T-helper 17 cell (primary cell): ENCODE results near the gene PLCG2. TPM values are rescaled to one million over a fixed set of nuclear protein-coding genes. Genes with fewer than 3 reads are reported as not detected.
"Not testable (repeated sequence)": the region's sequence is repeated elsewhere in the genome, so short reads cannot be mapped to it uniquely, and the experiment has no call there.

ENCODE experiments used
- ATAC-seq: fragments of 150-1000 bp; cut with Tn5 transposase; 2 replicates; pipeline ENCODE4 v1.10.0; 2021; ENCODE audit warnings: mild to moderate bottlenecking, moderate library complexity
- DNase-seq, 3 donors: peaks; one replicate each; pipeline versions ENCODE4 v3.0.0 to v3.0.0-alpha.2; 2020 to 2021
- H3K9me3 ChIP-seq: one replicate; pipeline ENCODE4 v1.7.0; 2013; ENCODE audit warnings: low read length, mild to moderate bottlenecking; ENCODE audit not compliant: control insufficient read depth, poor library complexity, severe bottlenecking
- H3K27ac Mint-ChIP-seq: one replicate; pipeline ENCODE4 v1.8.0; 2022; ENCODE audit warnings: mild to moderate bottlenecking, moderate library complexity, mixed read lengths
- H3K27me3 Mint-ChIP-seq: one replicate; pipeline ENCODE4 v1.8.0; 2022; ENCODE audit warnings: mixed read lengths
- H3K36me3 Mint-ChIP-seq: one replicate; pipeline ENCODE4 v1.8.0; 2022; ENCODE audit warnings: low read depth, mixed read lengths
- H3K4me1 Mint-ChIP-seq: one replicate; pipeline ENCODE4 v1.8.0; 2022; ENCODE audit warnings: mild to moderate bottlenecking, mixed read lengths
- H3K4me3 Mint-ChIP-seq: one replicate; pipeline ENCODE4 v1.8.0; 2022; ENCODE audit warnings: mild to moderate bottlenecking, moderate library complexity, mixed read lengths
- total RNA-seq, 4 donors: library from RNA in 2 of 4; stranded (reverse) in 2 of 4; gene quantifications; one replicate each; pipeline ENCODE4 v1.2.3 and lab custom pipeline; 2022 to 2026

PLCG2 gene
- total RNA-seq, 2 donors from 2014 or later, result 4.2 to 16.2 TPM

DNA sequence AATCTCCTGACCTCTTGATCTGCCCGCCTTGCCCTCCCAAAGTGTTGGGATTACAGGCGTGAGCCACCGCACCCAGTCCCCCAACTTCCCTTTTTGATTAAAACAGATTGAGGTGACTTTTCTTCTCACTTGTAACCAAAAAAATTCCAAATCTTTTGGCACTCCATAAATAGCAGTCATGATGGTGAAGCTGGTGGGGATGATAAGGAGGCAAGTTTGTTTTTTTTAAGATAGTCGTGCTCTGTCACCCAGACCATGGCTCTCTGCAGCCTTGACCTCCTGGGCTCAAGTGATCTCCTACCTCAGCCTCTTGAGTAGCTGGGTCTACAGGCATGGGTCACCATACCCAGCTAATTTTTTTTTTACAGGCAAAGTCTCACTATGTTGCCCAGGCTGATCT, 34.7 kb upstream of the PLCG2 start:
- no peak overlapping the region for H3K27ac Mint-ChIP-seq
- H3K9me3 ChIP-seq, result no peaks in the 10 kb centered on the region
- H3K4me3 Mint-ChIP-seq, result no peak overlapping the region
- no peak for ATAC-seq
- H3K27me3 Mint-ChIP-seq, result peaks cover 9% of the 10 kb centered on the region
- no peaks in the 10 kb centered on the region for H3K36me3 Mint-ChIP-seq
- H3K4me1 Mint-ChIP-seq, result peaks cover 6% of the 10 kb centered on the region
- no peak for DNase-seq

DNA sequence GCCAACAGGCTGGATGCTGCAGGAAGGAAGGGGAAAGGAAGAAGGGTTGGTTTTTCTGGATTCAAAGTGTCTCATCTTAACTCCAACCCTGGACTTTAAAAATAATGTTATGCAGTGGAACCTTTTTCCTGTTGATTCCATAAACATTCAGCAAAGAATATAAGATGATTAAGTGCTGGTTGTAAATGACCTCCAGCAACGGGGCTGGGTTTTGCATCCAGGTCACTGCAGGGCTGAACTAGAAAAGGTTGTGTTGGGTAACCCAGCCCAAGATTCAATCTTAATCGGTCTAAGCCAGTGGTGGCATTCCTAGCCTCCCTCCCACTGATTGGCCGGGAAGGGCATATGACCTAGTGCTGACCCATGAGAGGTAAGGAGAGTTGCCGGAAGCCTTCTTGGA, 34.2 kb upstream of the PLCG2 start:
- no peak overlapping the region for H3K4me3 Mint-ChIP-seq
- H3K36me3 Mint-ChIP-seq, result no peaks in the 10 kb centered on the region
- H3K9me3 ChIP-seq, result no peaks in the 10 kb centered on the region
- peaks cover 9% of the 10 kb centered on the region for H3K27me3 Mint-ChIP-seq
- no peak for DNase-seq
- peaks cover 6% of the 10 kb centered on the region for H3K4me1 Mint-ChIP-seq
- no peak overlapping the region for H3K27ac Mint-ChIP-seq
- no peak for ATAC-seq

DNA sequence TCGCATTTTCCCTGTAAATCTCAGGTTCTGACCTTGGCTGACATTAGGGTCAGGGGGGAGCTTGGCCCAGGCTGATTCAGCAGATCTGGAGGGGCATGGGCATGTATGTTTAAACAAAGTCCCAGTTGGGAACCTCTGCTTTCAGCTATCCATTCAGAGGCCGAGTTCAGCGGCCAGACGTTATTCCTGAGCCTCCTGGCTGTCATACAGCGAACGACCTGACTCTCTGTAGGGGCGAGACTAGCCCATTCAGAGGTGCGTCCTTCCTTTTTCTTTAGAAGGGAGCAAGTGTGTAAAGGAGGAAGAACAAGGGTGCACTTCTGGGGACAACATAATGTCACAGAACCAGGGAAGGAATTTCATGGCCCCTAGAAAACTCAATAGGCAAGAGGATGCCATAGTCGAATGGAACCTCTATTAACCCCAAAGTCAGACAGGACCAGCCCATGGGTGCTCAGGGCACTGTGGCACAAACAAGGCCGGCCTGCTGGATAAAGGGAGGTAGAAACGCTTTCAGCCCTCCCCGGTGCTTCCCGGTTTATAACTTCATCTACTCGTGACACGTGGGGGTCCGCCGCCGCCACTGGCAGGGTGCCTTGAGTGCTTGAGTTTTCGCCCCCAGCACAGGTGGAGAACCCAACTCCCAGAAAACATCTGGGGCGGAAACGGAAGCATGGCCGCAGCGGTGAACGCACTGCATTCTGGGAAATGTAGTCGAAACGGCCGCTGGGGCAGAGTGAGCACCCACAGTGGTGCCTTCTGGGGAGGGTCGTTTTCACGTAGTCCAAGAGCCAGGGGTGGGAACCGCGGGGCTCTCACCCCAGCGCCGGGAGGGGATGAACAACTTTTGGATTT, 33.2 kb upstream of the PLCG2 start:
- peaks cover 6% of the 10 kb centered on the region for H3K4me1 Mint-ChIP-seq
- peak overlapping the region; percentile 66 for H3K27ac Mint-ChIP-seq
- no peaks in the 10 kb centered on the region for H3K9me3 ChIP-seq
- H3K36me3 Mint-ChIP-seq, result no peaks in the 10 kb centered on the region
- peaks cover 9% of the 10 kb centered on the region for H3K27me3 Mint-ChIP-seq
- H3K4me3 Mint-ChIP-seq, result peak overlapping the region; percentile 84
- DNase-seq (peak; percentile 49 to 60 (median 53)), ATAC-seq (peak; percentile 98)

DNA sequence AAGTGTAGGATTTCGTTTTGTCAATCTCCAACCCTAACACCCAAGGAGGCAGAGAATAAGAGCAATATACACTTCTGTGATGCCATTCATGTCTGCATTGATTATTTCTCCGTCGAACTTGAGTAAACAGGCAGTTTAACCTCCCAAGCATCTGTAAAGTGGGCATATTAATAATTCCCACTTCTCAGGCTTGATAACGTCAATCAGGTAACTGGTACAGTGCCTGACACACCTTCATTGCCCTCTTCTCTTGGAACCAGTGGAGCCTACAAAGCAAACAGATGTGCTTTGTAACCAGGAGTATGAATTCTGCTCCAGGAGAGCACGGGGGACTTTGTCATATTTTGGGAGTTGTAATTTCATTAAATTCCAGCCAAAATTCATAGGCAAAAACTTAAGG, 32.5 kb upstream of the PLCG2 start:
- no peak overlapping the region for H3K27ac Mint-ChIP-seq
- H3K9me3 ChIP-seq, result no peaks in the 10 kb centered on the region

DNA sequence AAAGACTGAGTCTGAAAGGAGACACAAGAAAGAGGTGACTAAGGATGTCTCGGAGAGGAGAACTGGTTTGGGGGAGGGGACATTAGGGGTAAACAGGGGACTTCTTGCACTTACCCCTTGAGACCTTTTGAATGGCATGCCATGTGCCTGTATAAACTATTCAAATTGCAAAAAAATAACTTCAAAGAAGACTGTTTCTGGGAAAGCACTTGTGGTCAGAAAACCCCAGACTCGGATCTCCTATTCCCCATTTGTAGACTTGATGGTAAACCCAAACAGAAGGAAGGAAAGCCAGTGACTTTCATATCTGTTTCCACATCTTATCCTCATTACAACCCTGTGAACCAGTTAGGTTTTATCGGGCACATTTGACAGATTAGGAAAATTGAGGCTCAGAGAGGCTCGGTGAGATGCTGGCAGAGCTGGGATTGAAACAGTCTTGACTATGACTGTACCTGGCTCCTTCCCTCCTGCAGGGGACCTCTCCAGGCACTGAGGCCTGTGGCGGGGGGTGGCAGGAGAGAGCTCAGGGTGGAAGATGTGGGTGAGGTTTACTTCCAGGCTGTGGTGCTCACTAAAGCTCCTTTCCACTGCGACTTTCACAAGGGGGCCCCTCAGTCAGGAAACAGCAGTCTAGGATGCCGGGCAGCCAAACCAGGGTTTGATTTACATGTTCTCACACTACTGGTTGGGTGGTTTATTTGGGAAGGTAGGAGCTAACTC, 30.5 kb upstream of the PLCG2 start:
- H3K4me1 Mint-ChIP-seq, result peaks cover 8% of the 10 kb centered on the region
- H3K27me3 Mint-ChIP-seq, result peaks cover 6% of the 10 kb centered on the region
- H3K36me3 Mint-ChIP-seq, result no peaks in the 10 kb centered on the region
- H3K27ac Mint-ChIP-seq, result no peak overlapping the region
- no peak overlapping the region for H3K4me3 Mint-ChIP-seq
- no peak for ATAC-seq
- DNase-seq, result no peak
- no peaks in the 10 kb centered on the region for H3K9me3 ChIP-seq

More for the DNA sequence above, 32.5 kb upstream of the PLCG2 start:
- peak; percentile 5 for ATAC-seq
- Mint-ChIP-seq H3K4me1 (peaks cover 8% of the 10 kb centered on the region), H3K4me3 (peak overlapping the region; percentile 84), H3K36me3 (no peaks in the 10 kb centered on the region), H3K27me3 (peaks cover 15% of the 10 kb centered on the region)
- no peak for DNase-seq

DNA sequence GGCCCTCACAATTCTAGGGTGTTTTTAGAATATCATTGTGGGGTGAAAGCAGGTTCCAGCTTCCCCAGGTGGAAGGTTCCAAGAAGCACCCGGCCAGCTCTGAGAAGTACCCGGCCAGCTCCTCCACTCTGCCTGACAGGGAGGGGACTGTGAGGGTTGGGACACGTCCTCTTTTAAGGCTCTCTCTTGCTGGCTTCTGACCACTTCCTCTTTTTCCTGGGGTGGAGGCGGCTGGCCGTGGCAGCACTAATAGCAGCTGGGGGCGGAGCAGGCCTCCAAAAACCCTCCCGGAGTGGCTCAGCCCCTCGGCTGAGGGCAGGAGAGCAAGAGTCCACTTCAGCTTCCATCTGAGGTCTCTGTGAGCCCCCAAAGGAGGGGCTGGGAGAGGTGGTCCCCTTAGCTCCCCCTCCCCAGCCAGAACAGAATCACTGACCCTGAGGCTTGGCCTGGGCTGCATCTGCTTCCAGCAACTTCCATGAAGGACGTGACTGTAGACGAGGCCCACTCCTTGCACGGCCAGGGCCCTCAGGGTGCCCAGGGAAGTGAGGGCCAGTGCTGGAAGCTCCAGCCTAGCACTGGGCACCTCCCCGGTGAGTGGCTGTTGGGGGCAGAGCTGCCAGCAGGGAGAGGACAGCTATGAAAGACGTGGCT, 26.7 kb upstream of the PLCG2 start:
- no peak for DNase-seq
- H3K4me1 Mint-ChIP-seq, result peaks cover 5% of the 10 kb centered on the region
- H3K9me3 ChIP-seq, result no peaks in the 10 kb centered on the region
- no peak overlapping the region for H3K4me3 Mint-ChIP-seq
- peaks cover 22% of the 10 kb centered on the region for H3K27me3 Mint-ChIP-seq
- H3K27ac Mint-ChIP-seq, result no peak overlapping the region
- H3K36me3 Mint-ChIP-seq, result no peaks in the 10 kb centered on the region
- ATAC-seq, result peak; percentile 68

DNA sequence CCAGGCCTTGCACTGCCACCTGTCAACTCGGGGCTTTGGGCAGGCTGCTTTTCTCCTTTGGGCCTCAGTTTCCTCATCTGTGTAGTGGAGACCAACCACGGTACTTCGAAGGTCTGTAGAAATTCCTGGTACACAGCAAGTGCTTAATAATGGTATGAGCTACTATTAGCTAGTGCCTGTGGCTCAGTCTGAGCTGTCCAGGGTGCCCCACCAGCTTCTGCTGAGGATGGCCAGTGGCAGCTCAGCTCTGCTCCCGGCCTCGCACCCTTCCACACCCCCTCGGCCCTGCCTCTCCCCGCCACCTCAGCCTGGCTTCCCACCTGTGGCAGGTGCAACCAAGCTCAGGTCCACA, 26.2 kb upstream of the PLCG2 start:
- ATAC-seq (no peak), DNase-seq (no peak)
- peaks cover 5% of the 10 kb centered on the region for H3K4me1 Mint-ChIP-seq
- H3K4me3 Mint-ChIP-seq, result no peak overlapping the region
- H3K36me3 Mint-ChIP-seq, result no peaks in the 10 kb centered on the region
- H3K27me3 Mint-ChIP-seq, result peaks cover 22% of the 10 kb centered on the region
- H3K9me3 ChIP-seq, result no peaks in the 10 kb centered on the region
- H3K27ac Mint-ChIP-seq, result no peak overlapping the region

DNA sequence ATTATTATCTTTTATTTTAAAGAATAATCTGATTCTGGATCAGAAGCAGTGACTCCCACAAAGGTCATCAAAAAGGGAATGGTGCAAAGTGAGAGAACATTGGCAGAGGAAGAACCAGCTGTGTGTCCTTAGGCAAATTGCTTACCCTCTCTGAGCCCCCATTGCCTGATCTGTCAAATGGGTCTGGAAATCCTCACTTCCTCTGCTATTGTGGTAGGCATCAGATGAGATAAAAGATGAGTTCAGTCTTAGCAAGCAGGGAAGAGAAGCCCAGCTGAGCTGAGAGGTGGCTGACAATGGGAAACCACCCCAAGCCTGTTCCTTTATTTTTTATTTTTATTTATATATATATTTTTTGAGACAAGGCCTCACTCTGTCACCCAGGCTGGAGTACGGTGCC, 24.2 kb upstream of the PLCG2 start:
- Mint-ChIP-seq H3K4me3 (no peak overlapping the region), H3K27me3 (peaks cover 26% of the 10 kb centered on the region), H3K36me3 (no peaks in the 10 kb centered on the region), H3K4me1 (peaks cover 5% of the 10 kb centered on the region), H3K27ac (no peak overlapping the region)
- ATAC-seq (no peak), DNase-seq (no peak)
- no peaks in the 10 kb centered on the region for H3K9me3 ChIP-seq

DNA sequence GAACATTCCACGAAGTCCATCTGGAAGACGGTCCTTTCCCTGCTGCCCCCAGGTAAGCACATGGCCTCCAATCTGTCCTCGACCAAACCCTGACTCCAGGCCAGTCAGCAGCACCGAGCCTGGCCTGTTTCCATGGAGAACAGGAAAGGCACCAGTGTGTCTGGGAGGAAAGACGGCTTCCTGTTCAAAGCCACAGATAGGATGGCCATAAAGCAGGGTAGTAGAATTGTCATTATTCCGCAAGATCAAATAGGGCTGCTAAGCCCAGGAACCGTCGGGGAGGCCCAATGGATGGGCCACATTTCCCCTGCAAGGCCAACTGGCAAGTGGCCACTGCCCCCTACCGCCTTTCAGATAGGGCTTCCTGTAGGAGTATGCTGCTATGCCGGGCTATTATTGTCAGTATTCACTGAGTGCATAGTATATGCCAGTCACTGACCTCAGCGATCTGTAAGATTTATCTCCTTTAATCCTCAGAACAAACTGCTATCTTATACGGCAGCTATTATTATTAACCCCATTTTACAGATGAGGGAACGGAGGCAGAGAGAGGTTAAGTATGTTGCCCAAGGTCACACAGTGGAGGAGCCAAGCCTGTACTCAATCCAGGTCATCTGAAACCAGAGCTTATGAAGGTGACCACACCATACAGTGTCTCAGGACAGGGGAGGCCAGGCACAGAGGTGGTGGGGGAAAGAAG, 23.0 kb upstream of the PLCG2 start:
- H3K9me3 ChIP-seq, result no peaks in the 10 kb centered on the region
- H3K4me1 Mint-ChIP-seq, result peaks cover 5% of the 10 kb centered on the region
- peaks cover 30% of the 10 kb centered on the region for H3K27me3 Mint-ChIP-seq
- H3K27ac Mint-ChIP-seq, result no peak overlapping the region
- ATAC-seq (no peak), DNase-seq (no peak)
- no peak overlapping the region for H3K4me3 Mint-ChIP-seq
- no peaks in the 10 kb centered on the region for H3K36me3 Mint-ChIP-seq

DNA sequence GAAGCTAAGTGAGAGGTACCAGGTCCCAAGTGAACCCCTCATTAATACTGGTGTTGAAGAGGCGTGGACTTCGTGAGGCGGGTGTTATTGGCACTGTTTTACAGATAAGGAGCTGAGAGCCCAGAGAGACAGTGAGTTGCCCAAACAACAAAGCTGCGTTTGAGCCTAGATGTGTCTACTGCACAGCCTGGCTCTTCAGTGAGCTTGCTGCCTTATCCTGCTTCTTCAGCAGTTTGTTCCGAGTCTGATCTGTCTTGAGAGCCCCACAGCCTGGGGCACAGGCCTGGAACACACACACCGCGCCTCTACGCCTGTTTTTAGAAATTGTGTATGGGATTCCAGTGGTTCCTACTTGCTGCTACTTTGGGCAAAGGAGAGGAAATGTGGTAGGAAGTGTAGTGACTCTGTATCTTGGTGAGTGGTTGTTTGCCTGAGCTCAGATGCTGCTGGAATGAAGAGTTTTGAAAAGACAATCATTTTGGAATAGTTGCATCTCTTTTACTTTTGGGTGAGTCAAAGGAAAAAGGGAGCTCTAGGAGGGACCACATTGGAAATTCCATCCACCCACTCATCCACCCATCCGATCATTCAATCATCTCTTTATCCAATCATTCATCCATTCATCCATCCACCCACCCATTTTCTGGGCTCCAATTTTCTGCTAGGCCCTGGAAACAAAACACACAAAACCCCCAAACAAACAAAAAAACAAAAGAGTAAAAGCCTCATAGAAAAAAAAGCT, 22.3 kb upstream of the PLCG2 start:
- DNase-seq (no peak), ATAC-seq (no peak)
- no peaks in the 10 kb centered on the region for H3K9me3 ChIP-seq
- Mint-ChIP-seq H3K36me3 (no peaks in the 10 kb centered on the region), H3K27me3 (peaks cover 25% of the 10 kb centered on the region), H3K4me1 (peaks cover 3% of the 10 kb centered on the region), H3K27ac (no peak overlapping the region), H3K4me3 (no peak overlapping the region)

DNA sequence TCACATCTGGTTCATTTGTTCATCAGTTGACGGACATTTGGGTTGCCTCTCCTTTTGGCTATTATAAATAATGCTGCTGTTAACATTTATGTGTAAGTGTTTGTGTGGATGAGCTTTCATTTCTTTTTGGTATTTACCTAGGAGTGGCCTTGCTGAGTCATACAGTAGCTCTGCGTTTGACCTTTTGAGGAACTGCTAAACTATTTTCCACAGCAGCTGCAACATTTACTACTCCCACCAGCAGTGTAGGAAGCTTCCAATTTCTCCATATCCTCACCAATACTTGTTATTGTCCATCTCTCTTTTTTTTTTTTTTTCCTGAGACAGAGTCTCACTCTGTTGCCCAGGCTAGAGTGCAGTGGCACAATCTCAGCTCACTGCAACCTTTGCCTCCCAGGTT, 20.7 kb upstream of the PLCG2 start:
- Mint-ChIP-seq H3K4me1 (peaks cover 3% of the 10 kb centered on the region), H3K27ac (peak overlapping the region; percentile 57), H3K4me3 (no peak overlapping the region), H3K27me3 (peaks cover 25% of the 10 kb centered on the region), H3K36me3 (no peaks in the 10 kb centered on the region)
- ATAC-seq (no peak), DNase-seq (no peak)
- no peaks in the 10 kb centered on the region for H3K9me3 ChIP-seq

DNA sequence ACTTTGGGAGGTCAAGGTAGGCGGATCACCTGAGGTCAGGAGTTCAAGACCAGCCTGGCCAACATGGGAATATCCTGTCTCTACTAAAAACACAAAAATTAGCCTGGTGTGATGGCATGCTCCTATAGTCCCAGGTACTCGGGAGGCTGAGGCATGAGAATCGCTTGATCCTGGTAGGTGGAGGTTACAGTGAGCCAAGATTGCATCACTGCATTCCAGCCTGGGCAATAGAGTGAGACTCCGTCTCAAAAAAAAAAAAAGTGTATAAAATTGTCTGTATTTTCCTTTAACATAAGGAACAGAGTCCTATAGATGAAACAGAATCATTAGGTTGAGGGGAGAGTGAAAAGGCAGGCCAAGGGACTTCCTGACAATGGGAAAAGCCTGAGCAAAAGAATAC, 16.8 kb upstream of the PLCG2 start:
- peaks cover 27% of the 10 kb centered on the region for H3K27me3 Mint-ChIP-seq

More for the DNA sequence above, 16.8 kb upstream of the PLCG2 start:
- H3K36me3 Mint-ChIP-seq, H3K9me3 ChIP-seq, H3K4me3 Mint-ChIP-seq, H3K27ac Mint-ChIP-seq, H3K4me1 Mint-ChIP-seq, DNase-seq, ATAC-seq: not testable (repeated sequence)
